GM23338 (cell line): ENCODE results near the gene TPPP3. TPM values are rescaled to one million over a fixed set of nuclear protein-coding genes. Genes with fewer than 3 reads are reported as not detected.
A peak's percentile ranks its signal among the peaks of the same experiment; 100 is the strongest.

Experiments
- ATAC-seq: fragments of 200-7000 bp; cut with Tn5 transposase; 3 replicates; pipeline ENCODE4 v1.9.1; 2020
- DNase-seq: peaks from one replicate; pipeline ENCODE4 v3.0.0-alpha.2; 2015; ENCODE audit warnings: low spot score
- H2AFZ ChIP-seq: fragments of 200-600 bp; sonication (generic); 2 replicates; pipeline ENCODE4 v1.8.0; 2016; ENCODE audit warnings: antibody characterized with exemption, mild to moderate bottlenecking, moderate library complexity
- H3F3A ChIP-seq: fragments of 200-600 bp; sonication (generic); replicated peaks from 2 replicates; pipeline ENCODE4 v1.8.0; 2017; ENCODE audit warnings: antibody characterized with exemption, mixed run types, low read depth
- H3K27ac ChIP-seq: fragments of 200-600 bp; sonication (generic); 2 replicates; pipeline ENCODE4 v1.6.1; 2016; ENCODE audit warnings: low read depth
- H3K27me3 ChIP-seq: fragments of 200-600 bp; sonication (generic); 2 replicates; pipeline ENCODE4 v1.8.0; 2016; ENCODE audit warnings: mild to moderate bottlenecking, mixed run types, moderate library complexity; ENCODE audit not compliant: insufficient read depth
- H3K36me3 ChIP-seq: fragments of 200-600 bp; sonication (generic); 2 replicates; pipeline ENCODE4 v1.8.0; 2016; ENCODE audit warnings: mild to moderate bottlenecking; ENCODE audit not compliant: insufficient read depth
- H3K4me1 ChIP-seq: fragments of 200-600 bp; sonication (generic); 2 replicates; pipeline ENCODE4 v1.8.0; 2016; ENCODE audit warnings: mild to moderate bottlenecking, moderate library complexity; ENCODE audit not compliant: insufficient read depth
- H3K4me2 ChIP-seq: fragments of 200-600 bp; sonication (generic); 2 replicates; pipeline ENCODE4 v1.7.1; 2017; ENCODE audit warnings: mixed run types
- H3K4me3 ChIP-seq: fragments of 200-600 bp; sonication (generic); 2 replicates; pipeline ENCODE4 v1.6.1; 2016; ENCODE audit warnings: mixed run types
- H3K79me2 ChIP-seq: fragments of 200-600 bp; sonication (generic); replicated peaks from 2 replicates; pipeline ENCODE4 v1.8.0; 2017; ENCODE audit warnings: mild to moderate bottlenecking; ENCODE audit not compliant: insufficient read depth
- H3K9me2 ChIP-seq: fragments of 200-600 bp; sonication (generic); 2 replicates; pipeline ENCODE4 v1.8.0; 2017; ENCODE audit not compliant: insufficient read depth
- H4K20me1 ChIP-seq: fragments of 200-600 bp; sonication (generic); replicated peaks from 2 replicates; pipeline ENCODE4 v1.8.0; 2017; ENCODE audit warnings: mild to moderate bottlenecking; ENCODE audit not compliant: insufficient read depth
- H3K27ac Mint-ChIP-seq: 2 replicates; pipeline ENCODE4 v1.8.0; 2020; ENCODE audit warnings: inconsistent platforms, mild to moderate bottlenecking, moderate library complexity, mixed read lengths
- H3K27me3 Mint-ChIP-seq: 3 replicates; pipeline ENCODE4 v1.8.0; 2022; ENCODE audit warnings: low read depth, mild to moderate bottlenecking, moderate library complexity, mixed read lengths, inconsistent platforms; ENCODE audit not compliant: insufficient read depth, poor library complexity
- H3K36me3 Mint-ChIP-seq: 3 replicates; pipeline ENCODE4 v1.8.0; 2021; ENCODE audit warnings: low read depth, mild to moderate bottlenecking, inconsistent platforms, moderate library complexity, mixed read lengths
- H3K4me1 Mint-ChIP-seq: 3 replicates; pipeline ENCODE4 v1.8.0; 2020; ENCODE audit warnings: mild to moderate bottlenecking, inconsistent platforms, mixed read lengths
- H3K4me3 Mint-ChIP-seq: 3 replicates; pipeline ENCODE4 v1.8.0; 2021; ENCODE audit warnings: moderate library complexity, mild to moderate bottlenecking, inconsistent platforms, mixed read lengths
- H3K9me3 Mint-ChIP-seq: 3 replicates; pipeline ENCODE4 v1.8.0; 2020; ENCODE audit warnings: moderate library complexity, mild to moderate bottlenecking, inconsistent platforms, mixed read lengths
- CTCF ChIP-seq, 2 experiments: fragments of 200-600 bp in 1 of 2; sonication (generic) in 1 of 2; conservative IDR thresholded peaks; 2 replicates each; pipeline versions ENCODE4 v1.5.1 to v1.6.1; 2016 to 2017; ENCODE audit warnings: antibody characterized with exemption in 2 of 2, low read depth in 2 of 2, mild to moderate bottlenecking in 2 of 2, moderate library complexity in 1 of 2
- EZH2 ChIP-seq: fragments of 200-600 bp; sonication (generic); IDR thresholded peaks from one replicate; pipeline ENCODE4 v1.8.0; 2017; ENCODE audit warnings: antibody characterized with exemption, mild to moderate bottlenecking, low read depth; ENCODE audit not compliant: unreplicated experiment
- EZH2phosphoT487 ChIP-seq: fragments of 200-600 bp; sonication (generic); IDR thresholded peaks from one replicate; pipeline ENCODE4 v1.8.1; 2018; ENCODE audit warnings: antibody characterized with exemption; ENCODE audit not compliant: unreplicated experiment
- POLR2AphosphoS5 ChIP-seq: IDR thresholded peaks from 2 replicates; pipeline ENCODE4 v1.6.1; 2016; ENCODE audit warnings: antibody characterized with exemption, low read depth
- STAT1 ChIP-seq: IDR thresholded peaks from one replicate; pipeline ENCODE4 v1.6.1; 2016; ENCODE audit warnings: antibody characterized with exemption; ENCODE audit not compliant: unreplicated experiment
- ZNF114 ChIP-seq: fragments of 250-450 bp; sonication (Bioruptor Pico); IDR thresholded peaks from 2 replicates; pipeline ENCODE4 v1.5.0; 2020; ENCODE audit warnings: mild to moderate bottlenecking, moderate library complexity
- ZNF331 ChIP-seq: fragments of 250-450 bp; sonication (Bioruptor Pico); IDR thresholded peaks from 2 replicates; pipeline ENCODE4 v1.5.0; 2020; ENCODE audit warnings: low read depth, mild to moderate bottlenecking, moderate library complexity
- polyA plus RNA-seq: library from polyadenylated mRNA; unstranded; fragments of >200 nt; fragmentation: Nextera tagmentation; extraction: Ambion mirVana; gene quantifications from 2 replicates; pipeline ENCODE4 v1.2.1, GENCODE V29; 2016
- total RNA-seq: library from RNA; depleted of rRNA; stranded (reverse); fragments of >200 nt; shearing (Covaris generic); gene quantifications from 2 replicates; pipeline ENCODE4 v1.2.3, GENCODE V29; 2014
- TF ChIP-seq, protein P1 (sequence below): IDR thresholded peaks from one replicate; pipeline ENCODE4 v1.6.1; 2018; ENCODE audit warnings: antibody characterized with exemption; ENCODE audit not compliant: unreplicated experiment

Gene TPPP3
- total and polyA plus RNA-seq, 2 experiments from 2014 or later, result 0.26 to 0.28 TPM

- Histone ChIP-seq H3K9me2 (no peaks in the 10 kb centered on the region), H3K4me2 (peak within 1 kb of the TSS; percentile 98), H3K79me2 (no peaks in the 10 kb centered on the region), H4K20me1 (no peaks in the 10 kb centered on the region), H3K27ac (no peak within 1 kb of the TSS), H3F3A (0 out of 2 replicates have a peak, but pooled peaks cover 4% of the 10 kb centered on the region), H3K27me3 (peaks cover 23% of the 10 kb centered on the region), H3K36me3 (no peaks in the 10 kb centered on the region), H2AFZ (0 out of 2 replicates have a peak within 1 kb of the TSS, but pooled peaks have one; percentile 80), H3K4me1 (peaks cover 25% of the 10 kb centered on the region), H3K4me3 (peak within 1 kb of the TSS; percentile 85)
- H3K36me3 Mint-ChIP-seq, result peaks cover 10% of the 10 kb centered on the region
- ATAC-seq (peak; percentile 50), DNase-seq (peak; percentile 83)
- peaks cover 36% of the 10 kb centered on the region for H3K27me3 Mint-ChIP-seq
- H3K4me3 Mint-ChIP-seq, result peak within 1 kb of the TSS; percentile 84
- H3K27ac Mint-ChIP-seq, result no peak within 1 kb of the TSS; the same call in 1 of the 2 replicates
- peak; percentile 65 for TF ChIP-seq POLR2AphosphoS5
- TF ChIP-seq ZNF114 (CRISPR knock-in tag), result no peak
- H3K4me1 Mint-ChIP-seq, result peaks cover 50% of the 10 kb centered on the region
- H3K9me3 Mint-ChIP-seq, result peaks cover 3% of the 10 kb centered on the region; the same call in 2 of the 3 replicates
Observed at GRCh38 chr16:67430977-67431774, 37.9 kb upstream of the TPPP3 start, which contains the start of gene HSD11B2. Gene HSD11B2 (plus strand): TSS chr16:67431121. CDS start chr16:67431249, 128 bp downstream.

GRCh38 chr16:67430504-67430976, 37.2 kb upstream of the TPPP3 start:
- Histone ChIP-seq H4K20me1 (no peaks in the 10 kb centered on the region), H3K9me2 (no peaks in the 10 kb centered on the region), H3K4me2 (peak overlapping the region; percentile 90), H3K4me3 (peak overlapping the region; percentile 85), H3K27ac (no peak overlapping the region), H3K36me3 (no peaks in the 10 kb centered on the region), H3K27me3 (peaks cover 23% of the 10 kb centered on the region), H3K79me2 (no peaks in the 10 kb centered on the region), H3F3A (0 out of 2 replicates have a peak, but pooled peaks cover 4% of the 10 kb centered on the region), H3K4me1 (peaks cover 31% of the 10 kb centered on the region), H2AFZ (0 out of 2 replicates have a peak overlapping the region, but pooled peaks have one; percentile 23)
- DNase-seq (peak; percentile 48), ATAC-seq (peak; percentile 19)
- TF ChIP-seq ZNF331 (CRISPR knock-in tag) (no peak), EZH2 (no peak), EZH2phosphoT487 (no peak), STAT1 (no peak), CTCF (conservative IDR thresholded peaks at IDR 0.05; ENCODE audit: low read depth in 2 of 2) (no peak)
- TF ChIP-seq, protein P1, sequence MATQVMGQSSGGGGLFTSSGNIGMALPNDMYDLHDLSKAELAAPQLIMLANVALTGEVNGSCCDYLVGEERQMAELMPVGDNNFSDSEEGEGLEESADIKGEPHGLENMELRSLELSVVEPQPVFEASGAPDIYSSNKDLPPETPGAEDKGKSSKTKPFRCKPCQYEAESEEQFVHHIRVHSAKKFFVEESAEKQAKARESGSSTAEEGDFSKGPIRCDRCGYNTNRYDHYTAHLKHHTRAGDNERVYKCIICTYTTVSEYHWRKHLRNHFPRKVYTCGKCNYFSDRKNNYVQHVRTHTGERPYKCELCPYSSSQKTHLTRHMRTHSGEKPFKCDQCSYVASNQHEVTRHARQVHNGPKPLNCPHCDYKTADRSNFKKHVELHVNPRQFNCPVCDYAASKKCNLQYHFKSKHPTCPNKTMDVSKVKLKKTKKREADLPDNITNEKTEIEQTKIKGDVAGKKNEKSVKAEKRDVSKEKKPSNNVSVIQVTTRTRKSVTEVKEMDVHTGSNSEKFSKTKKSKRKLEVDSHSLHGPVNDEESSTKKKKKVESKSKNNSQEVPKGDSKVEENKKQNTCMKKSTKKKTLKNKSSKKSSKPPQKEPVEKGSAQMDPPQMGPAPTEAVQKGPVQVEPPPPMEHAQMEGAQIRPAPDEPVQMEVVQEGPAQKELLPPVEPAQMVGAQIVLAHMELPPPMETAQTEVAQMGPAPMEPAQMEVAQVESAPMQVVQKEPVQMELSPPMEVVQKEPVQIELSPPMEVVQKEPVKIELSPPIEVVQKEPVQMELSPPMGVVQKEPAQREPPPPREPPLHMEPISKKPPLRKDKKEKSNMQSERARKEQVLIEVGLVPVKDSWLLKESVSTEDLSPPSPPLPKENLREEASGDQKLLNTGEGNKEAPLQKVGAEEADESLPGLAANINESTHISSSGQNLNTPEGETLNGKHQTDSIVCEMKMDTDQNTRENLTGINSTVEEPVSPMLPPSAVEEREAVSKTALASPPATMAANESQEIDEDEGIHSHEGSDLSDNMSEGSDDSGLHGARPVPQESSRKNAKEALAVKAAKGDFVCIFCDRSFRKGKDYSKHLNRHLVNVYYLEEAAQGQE, result no peak
- Mint-ChIP-seq H3K4me3 (peak overlapping the region; percentile 76), H3K27me3 (peaks cover 39% of the 10 kb centered on the region), H3K4me1 (peaks cover 55% of the 10 kb centered on the region), H3K9me3 (peaks cover 3% of the 10 kb centered on the region; the same call in 2 of the 3 replicates), H3K36me3 (peaks cover 10% of the 10 kb centered on the region), H3K27ac (no peak overlapping the region)
